Inflammatory macrophage (primary cell): ENCODE data around the gene COL6A2.
A peak's percentile ranks its signal among the peaks of the same experiment; 100 is the strongest.
"Not testable (repeated sequence)": the region's sequence is repeated elsewhere in the genome, so short reads cannot be mapped to it uniquely, and the experiment has no call there.

ENCODE experiments used
- DNase-seq, 2 donors: peaks; one replicate each; pipeline ENCODE4 v3.0.0-alpha.2; 2020 to 2022

COL6A2 gene

GRCh38 chr21:46061063-46061462, 36.8 kb upstream of the COL6A2 start:
- DNase-seq, result no peak

GRCh38 chr21:46061518-46061917, 36.4 kb upstream of the COL6A2 start:
- DNase-seq, result peak; percentile 9 to 30

GRCh38 chr21:46061950-46062349, 36.0 kb upstream of the COL6A2 start:
- no peak for DNase-seq

- DNase-seq, result no peak
These were observed 35.3 kb upstream of the COL6A2 start for GRCh38 chr21:46062471-46063211.

GRCh38 chr21:46063227-46063626, 34.7 kb upstream of the COL6A2 start:
- DNase-seq, result no peak

GRCh38 chr21:46063734-46064680, 33.9 kb upstream of the COL6A2 start:
- no peak for DNase-seq

- no peak for DNase-seq
These were observed 33.1 kb upstream of the COL6A2 start for GRCh38 chr21:46064870-46065214.

GRCh38 chr21:46065215-46065913, 32.5 kb upstream of the COL6A2 start:
- DNase-seq, result no peak

GRCh38 chr21:46065914-46066551, 31.9 kb upstream of the COL6A2 start:
- no peak for DNase-seq

- no peak for DNase-seq
These were observed 31.2 kb upstream of the COL6A2 start for GRCh38 chr21:46066591-46067331.

- no peak for DNase-seq
These were observed 30.3 kb upstream of the COL6A2 start for GRCh38 chr21:46067505-46068201.

- DNase-seq, result no peak
These were observed 29.3 kb upstream of the COL6A2 start for GRCh38 chr21:46068516-46069079.

- DNase-seq, result no peak
These were observed 28.7 kb upstream of the COL6A2 start for GRCh38 chr21:46069166-46069565.

GRCh38 chr21:46069719-46070279, 28.1 kb upstream of the COL6A2 start:
- no peak for DNase-seq

GRCh38 chr21:46071082-46071481, 26.8 kb upstream of the COL6A2 start:
- no peak for DNase-seq

GRCh38 chr21:46076724-46077123, 21.2 kb upstream of the COL6A2 start:
- DNase-seq, result not testable (repeated sequence)

GRCh38 chr21:46077674-46078101, 20.2 kb upstream of the COL6A2 start:
- no peak for DNase-seq

GRCh38 chr21:46078322-46078977, 19.5 kb upstream of the COL6A2 start:
- DNase-seq, result peak in 1 of 2 donors; percentile 2

GRCh38 chr21:46078978-46079351, 18.9 kb upstream of the COL6A2 start:
- no peak for DNase-seq
